Hepatocyte (in vitro differentiated cells): ENCODE results near the gene FAM120A. TPM values are rescaled to one million over a fixed set of nuclear protein-coding genes. Genes with fewer than 3 reads are reported as not detected.

Experiments used
- DNase-seq: peaks from one replicate; pipeline ENCODE4 v3.0.0-alpha.2; 2016; ENCODE audit warnings: low spot score
- H2AFZ ChIP-seq: fragments of 200-600 bp; sonication (generic); 2 replicates; pipeline ENCODE4 v1.6.0; 2016; ENCODE audit warnings: antibody characterized with exemption, mild to moderate bottlenecking
- H3K27ac ChIP-seq: fragments of 200-600 bp; sonication (generic); 2 replicates; pipeline ENCODE4 v1.5.1; 2016; ENCODE audit warnings: mild to moderate bottlenecking
- H3K27me3 ChIP-seq: fragments of 200-600 bp; sonication (generic); 2 replicates; pipeline ENCODE4 v1.6.1; 2016
- H3K36me3 ChIP-seq: fragments of 200-600 bp; sonication (generic); replicated peaks from 2 replicates; pipeline ENCODE4 v1.5.1; 2016; ENCODE audit warnings: low read depth; ENCODE audit not compliant: insufficient read depth
- H3K4me1 ChIP-seq: fragments of 200-600 bp; sonication (generic); 2 replicates; pipeline ENCODE4 v1.5.1; 2016; ENCODE audit warnings: mild to moderate bottlenecking, moderate library complexity; ENCODE audit not compliant: insufficient read depth
- H3K4me2 ChIP-seq: fragments of 200-600 bp; sonication (generic); 2 replicates; pipeline ENCODE4 v1.6.0; 2016
- H3K4me3 ChIP-seq: fragments of 200-600 bp; sonication (generic); 2 replicates; pipeline ENCODE4 v1.5.1; 2016; ENCODE audit warnings: mild to moderate bottlenecking
- H3K79me2 ChIP-seq: fragments of 200-600 bp; sonication (generic); 2 replicates; pipeline ENCODE4 v1.6.0; 2017; ENCODE audit warnings: mild to moderate bottlenecking
- H3K9me2 ChIP-seq: fragments of 200-600 bp; sonication (generic); replicated peaks from 2 replicates; pipeline ENCODE4 v1.6.0; 2017; ENCODE audit warnings: mild to moderate bottlenecking; ENCODE audit not compliant: insufficient read depth
- H3K9me3 ChIP-seq: fragments of 200-600 bp; sonication (generic); 2 replicates; pipeline ENCODE4 v1.5.1; 2016; ENCODE audit warnings: low read depth, mild to moderate bottlenecking
- H4K20me1 ChIP-seq: fragments of 200-600 bp; sonication (generic); 2 replicates; pipeline ENCODE4 v1.6.0; 2016; ENCODE audit warnings: mild to moderate bottlenecking; ENCODE audit not compliant: insufficient read depth, poor library complexity, severe bottlenecking
- CTCF ChIP-seq: fragments of 200-600 bp; sonication (generic); IDR thresholded peaks from 2 replicates; pipeline ENCODE4 v1.5.1; 2016; ENCODE audit warnings: antibody characterized with exemption, mild to moderate bottlenecking; ENCODE audit not compliant: poor library complexity
- EZH2 ChIP-seq: fragments of 200-600 bp; sonication (generic); IDR thresholded peaks from 2 replicates; pipeline ENCODE4 v1.6.1; 2016; ENCODE audit warnings: antibody characterized with exemption, mild to moderate bottlenecking, borderline replicate concordance
- EZH2phosphoT487 ChIP-seq: fragments of 200-600 bp; sonication (generic); IDR thresholded peaks from one replicate; pipeline ENCODE4 v1.6.1; 2018; ENCODE audit warnings: antibody characterized with exemption, mild to moderate bottlenecking, low read depth, moderate library complexity; ENCODE audit not compliant: unreplicated experiment, severe bottlenecking
- WGBS: methylation state at CpG from one replicate; pipeline ENCODE4 v1.1.6; 2016; ENCODE audit warnings: low lambda C conversion rate; ENCODE audit errors: missing lambda C conversion rate; 5-methylcytosine and 5-hydroxymethylcytosine counted together
- polyA plus RNA-seq: library from polyadenylated mRNA; unstranded; fragments of >200 nt; fragmentation: Nextera tagmentation; extraction: Ambion mirVana; gene quantifications from 2 replicates; pipeline ENCODE4 v1.2.1, GENCODE V29; 2016
- total RNA-seq: library from RNA; depleted of rRNA; stranded (reverse); fragments of >200 nt; gene quantifications from 2 replicates; pipeline ENCODE4 v1.2.3, GENCODE V29; 2014

The FAM120A gene
- total and polyA plus RNA-seq, 2 experiments from 2014 or later: 16.0 to 49.3 TPM

DNA sequence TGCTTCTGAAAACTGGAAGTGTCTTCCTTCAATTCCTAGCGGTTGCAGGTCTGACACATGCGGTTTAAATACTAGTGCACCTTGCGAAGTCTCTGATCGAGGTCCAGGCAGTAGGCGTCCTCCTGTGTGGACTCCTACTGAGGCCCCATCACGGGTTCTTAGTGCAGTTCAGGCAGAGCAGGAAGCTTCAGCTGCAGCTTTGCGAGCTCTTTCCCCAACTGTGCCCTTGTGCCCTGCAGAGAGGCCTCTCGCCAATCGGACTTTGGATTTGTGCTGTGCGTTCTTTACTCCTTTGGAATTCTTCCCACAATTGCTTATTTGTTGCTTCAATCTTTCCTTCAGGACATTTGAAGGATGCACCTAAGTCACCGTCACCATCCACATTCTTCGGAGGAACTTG is 42.5 kb downstream of the FAM120A start:
- H3K79me2 ChIP-seq: peaks cover 55% of the 10 kb centered on the region
- DNase-seq: no peak
- WGBS: 94% methylated on average over 12 of the region's 12 CpGs
- no peaks in the 10 kb centered on the region for H3K36me3 ChIP-seq
- H4K20me1 ChIP-seq: no peaks in the 10 kb centered on the region
- H2AFZ ChIP-seq: no peak overlapping the region
- H3K4me2 ChIP-seq: no peak overlapping the region
- H3K9me3 ChIP-seq: no peaks in the 10 kb centered on the region
- H3K9me2 ChIP-seq: no peaks in the 10 kb centered on the region
- H3K4me3 ChIP-seq: no peak overlapping the region
- H3K27me3 ChIP-seq: no peaks in the 10 kb centered on the region
- H3K27ac ChIP-seq: no peak overlapping the region
- H3K4me1 ChIP-seq: no peaks in the 10 kb centered on the region
- TF ChIP-seq EZH2: no peak
- no peak for TF ChIP-seq CTCF
- no peak for TF ChIP-seq EZH2phosphoT487

DNA sequence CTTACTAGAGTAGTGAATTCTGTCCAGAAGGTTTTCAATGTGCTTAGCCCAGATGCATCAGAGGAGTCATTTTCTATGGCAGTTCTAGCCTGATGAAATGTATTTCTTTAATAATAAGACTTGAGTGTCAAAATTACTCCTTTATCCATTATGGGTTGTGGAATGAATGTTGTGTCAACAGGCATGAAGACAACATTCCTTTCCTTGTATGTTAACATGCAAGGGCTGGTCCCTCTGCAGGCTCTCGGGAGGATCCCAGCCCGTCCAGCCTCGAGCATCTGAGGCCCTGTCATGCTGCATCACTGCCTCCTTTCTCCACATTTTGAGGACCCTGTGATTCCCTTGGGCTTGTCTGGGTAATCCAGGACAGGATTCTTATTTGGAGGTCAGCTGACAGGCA is 44.8 kb downstream of the FAM120A start:
- Histone ChIP-seq H3K4me2 (no peak overlapping the region), H3K27ac (no peak overlapping the region), H3K27me3 (no peaks in the 10 kb centered on the region), H3K79me2 (peaks cover 43% of the 10 kb centered on the region), H3K36me3 (no peaks in the 10 kb centered on the region), H2AFZ (no peak overlapping the region), H3K9me2 (no peaks in the 10 kb centered on the region), H3K4me1 (peaks cover 4% of the 10 kb centered on the region), H3K4me3 (no peak overlapping the region), H4K20me1 (no peaks in the 10 kb centered on the region), H3K9me3 (no peaks in the 10 kb centered on the region)
- TF ChIP-seq EZH2: no peak
- TF ChIP-seq EZH2phosphoT487: no peak
- TF ChIP-seq CTCF: no peak
- WGBS: 78% methylated on average over 3 of the region's 3 CpGs
- DNase-seq: no peak

DNA sequence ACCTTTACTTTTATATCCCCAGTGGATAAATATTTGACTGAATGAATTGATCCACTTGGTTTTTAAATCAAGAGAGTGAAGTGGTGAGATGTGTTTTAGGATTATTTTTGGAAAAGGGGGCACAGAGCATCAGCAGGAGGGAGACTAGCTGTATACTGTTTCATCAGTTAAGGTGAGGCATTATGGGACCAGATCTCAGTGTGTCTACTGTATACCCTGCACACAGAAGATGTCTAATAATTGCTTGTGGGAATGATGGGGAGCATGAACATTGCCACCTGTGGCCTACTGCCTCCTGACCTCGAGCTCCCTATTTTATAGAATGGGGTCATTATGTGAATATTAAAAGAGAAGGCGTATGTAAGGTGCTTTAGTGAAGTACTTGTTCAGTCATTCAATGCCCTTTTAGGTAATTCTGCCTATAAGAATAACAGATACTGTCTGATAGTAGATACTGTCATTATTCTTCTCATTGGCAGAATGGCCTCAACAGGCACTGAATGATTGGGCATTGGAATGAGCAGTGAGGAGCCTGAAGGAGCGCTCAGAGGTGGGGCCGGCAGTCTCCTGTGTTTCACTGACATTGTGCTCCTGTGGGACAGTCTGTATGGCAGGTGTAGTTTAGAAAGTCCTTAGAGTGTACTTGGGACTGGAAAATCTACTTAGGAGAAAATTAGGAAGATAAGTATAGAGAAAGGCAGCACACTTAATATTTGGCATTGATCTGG is 49.2 kb downstream of the FAM120A start:
- peak overlapping the region; percentile 41 for H3K4me2 ChIP-seq
- H3K79me2 ChIP-seq: peaks cover 43% of the 10 kb centered on the region
- no peaks in the 10 kb centered on the region for H3K36me3 ChIP-seq
- H3K4me3 ChIP-seq: no peak overlapping the region
- 97% methylated on average over 4 of the region's 4 CpGs for WGBS
- TF ChIP-seq EZH2: no peak
- TF ChIP-seq EZH2phosphoT487: no peak
- no peak for TF ChIP-seq CTCF
- peaks cover 4% of the 10 kb centered on the region for H3K4me1 ChIP-seq
- no peaks in the 10 kb centered on the region for H3K9me3 ChIP-seq
- H4K20me1 ChIP-seq: peaks cover 3% of the 10 kb centered on the region
- no peaks in the 10 kb centered on the region for H3K27me3 ChIP-seq
- H3K27ac ChIP-seq: no peak overlapping the region
- no peaks in the 10 kb centered on the region for H3K9me2 ChIP-seq
- DNase-seq: no peak
- H2AFZ ChIP-seq: no peak overlapping the region

DNA sequence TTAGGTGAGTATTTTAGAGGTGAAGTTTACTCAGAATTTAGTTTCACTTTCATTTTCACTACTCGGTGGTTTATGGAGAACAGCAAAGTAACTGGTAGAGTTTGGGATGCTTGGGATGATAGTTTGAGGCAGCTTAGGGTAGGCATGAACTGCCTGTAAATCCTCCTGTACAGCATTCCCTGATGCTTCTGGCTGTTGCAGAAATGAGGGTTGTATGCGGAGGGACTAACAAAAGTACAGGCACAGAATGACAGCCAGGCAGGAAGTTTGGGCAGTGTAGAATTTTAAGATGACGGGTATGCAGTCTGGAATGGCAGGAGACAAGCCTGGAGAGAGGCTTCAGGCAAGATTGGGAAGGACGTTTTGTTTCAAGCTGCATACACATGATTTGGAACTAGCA is 49.9 kb downstream of the FAM120A start:
- peaks cover 4% of the 10 kb centered on the region for H3K4me1 ChIP-seq

More for the DNA sequence above, 49.9 kb downstream of the FAM120A start:
- Histone ChIP-seq H3K27ac (peak overlapping the region; percentile 0), H3K79me2 (peaks cover 47% of the 10 kb centered on the region), H3K4me2 (peak overlapping the region; percentile 41), H3K9me2 (no peaks in the 10 kb centered on the region), H3K9me3 (no peaks in the 10 kb centered on the region), H3K36me3 (no peaks in the 10 kb centered on the region), H3K27me3 (no peaks in the 10 kb centered on the region), H3K4me3 (no peak overlapping the region), H2AFZ (no peak overlapping the region), H4K20me1 (peaks cover 3% of the 10 kb centered on the region)
- WGBS: 86% methylated on average over 4 of the region's 4 CpGs
- no peak for DNase-seq
- TF ChIP-seq EZH2phosphoT487: no peak
- no peak for TF ChIP-seq CTCF
- no peak for TF ChIP-seq EZH2
